SK-N-SH (cell line): ENCODE results near the gene FAM216A. TPM values are rescaled to one million over a fixed set of nuclear protein-coding genes. Genes with fewer than 3 reads are reported as not detected.

Experiments used
- CTCF ChIA-PET: fragments of 300-600, 350-600 bp; formaldehyde crosslinking; extraction: SDS; loops from one replicate; lab custom pipeline; 2021; lab: Yijun Ruan, JAX
- POLR2A ChIA-PET: fragments of 350-600 bp; sonication (Branson Sonifier 250); formaldehyde crosslinking; extraction: SDS; loops from one replicate; lab custom pipeline; 2020; ENCODE audit warnings: antibody characterized with exemption, inconsistent platforms; lab: Yijun Ruan, JAX
- DNase-seq: peaks from one replicate; pipeline ENCODE4 v3.0.0; 2012
- H2AFZ ChIP-seq: fragments of 200-600 bp; sonication (generic); 2 replicates; pipeline ENCODE4 v1.8.1; 2016; ENCODE audit warnings: antibody characterized with exemption, mild to moderate bottlenecking, low read depth
- H3F3A ChIP-seq: fragments of 200-600 bp; sonication (generic); replicated peaks from 2 replicates; pipeline ENCODE3; 2016; ENCODE audit warnings: antibody characterized with exemption, mild to moderate bottlenecking; ENCODE audit not compliant: insufficient read depth
- H3K27ac ChIP-seq, 2 experiments: fragments of 200-500 bp in 1 of 2; fragments of 200-600 bp in 1 of 2; sonication (Bioruptor generic) in 1 of 2; sonication (generic), shearing (Covaris generic) in 1 of 2; 2 replicates each; pipeline versions ENCODE4 v1.5.1 to v1.6.1; 2014 to 2016; ENCODE audit warnings: low read depth in 2 of 2, inconsistent platforms in 1 of 2, low read length in 1 of 2, mild to moderate bottlenecking in 1 of 2, mixed read lengths in 1 of 2
- H3K27me3 ChIP-seq: fragments of 200-600 bp; sonication (generic), shearing (Covaris generic); 2 replicates; pipeline ENCODE4 v1.6.1; 2016; ENCODE audit warnings: mixed run types; ENCODE audit not compliant: insufficient read depth
- H3K36me3 ChIP-seq, 2 experiments: fragments of 200-500 bp in 1 of 2; fragments of 200-600 bp in 1 of 2; sonication (Bioruptor generic) in 1 of 2; sonication (generic) in 1 of 2; replicated peaks in 1 of 2; 2 replicates each; pipeline versions ENCODE3 to v1.5.1; 2014 to 2016; ENCODE audit warnings: low read length in 1 of 2, mild to moderate bottlenecking in 1 of 2; ENCODE audit not compliant: insufficient read depth in 2 of 2, control insufficient read depth in 1 of 2
- H3K4me1 ChIP-seq, 2 experiments: fragments of 200-500 bp in 1 of 2; fragments of 200-600 bp in 1 of 2; sonication (Bioruptor generic) in 1 of 2; sonication (generic), shearing (Covaris generic) in 1 of 2; 2 replicates each; pipeline versions ENCODE4 v1.5.1 to v1.6.1; 2014 to 2016; ENCODE audit warnings: low read depth in 1 of 2, low read length in 1 of 2, mixed run types in 1 of 2; ENCODE audit not compliant: insufficient read depth in 2 of 2, control insufficient read depth in 1 of 2
- H3K4me2 ChIP-seq: fragments of 200-600 bp; sonication (generic), shearing (Covaris generic); 2 replicates; pipeline ENCODE4 v1.6.1; 2017; ENCODE audit warnings: mixed run types
- H3K4me3 ChIP-seq, 2 experiments: fragments of 200-500 bp in 1 of 2; fragments of 200-600 bp in 1 of 2; sonication (Bioruptor generic) in 1 of 2; sonication (generic), shearing (Covaris generic) in 1 of 2; 2 replicates each; pipeline versions ENCODE4 v1.5.1 to v1.8.1; 2014 to 2016; ENCODE audit warnings: low read depth in 2 of 2, inconsistent platforms in 1 of 2, low read length in 1 of 2, mild to moderate bottlenecking in 1 of 2, mixed read lengths in 1 of 2, moderate library complexity in 1 of 2
- H3K79me2 ChIP-seq: fragments of 200-600 bp; sonication (generic); 2 replicates; pipeline ENCODE4 v1.8.1; 2017; ENCODE audit warnings: mild to moderate bottlenecking; ENCODE audit not compliant: insufficient read depth
- H3K9ac ChIP-seq: fragments of 200-600 bp; sonication (generic); 2 replicates; pipeline ENCODE4 v1.6.1; 2017; ENCODE audit warnings: mixed run types
- H3K9me2 ChIP-seq: fragments of 200-600 bp; sonication (generic); 2 replicates; pipeline ENCODE4 v1.6.1; 2017; ENCODE audit warnings: mixed run types
- H3K9me3 ChIP-seq: fragments of 200-600 bp; sonication (generic); 2 replicates; pipeline ENCODE4 v1.6.1; 2017; ENCODE audit warnings: mixed run types, mild to moderate bottlenecking, moderate library complexity
- H4K20me1 ChIP-seq: fragments of 200-600 bp; sonication (generic); 2 replicates; pipeline ENCODE4 v1.6.1; 2017; ENCODE audit warnings: mild to moderate bottlenecking, mixed run types; ENCODE audit not compliant: insufficient read depth
- ELF1 ChIP-seq: IDR thresholded peaks from 2 replicates; pipeline ENCODE4 v1.4.0; 2012
- EZH2phosphoT487 ChIP-seq: fragments of 200-600 bp; sonication (generic); IDR thresholded peaks from 2 replicates; pipeline ENCODE4 v1.6.1; 2017; ENCODE audit warnings: low read depth, mixed run types, mild to moderate bottlenecking, antibody characterized with exemption, moderate library complexity, borderline replicate concordance
- MEF2A ChIP-seq: IDR thresholded peaks from 2 replicates; pipeline ENCODE4 v1.4.0; 2012; ENCODE audit warnings: low read depth, borderline replicate concordance
- NRF1 ChIP-seq: IDR thresholded peaks from 2 replicates; pipeline ENCODE4 v1.6.1; 2012; ENCODE audit warnings: low read depth, mild to moderate bottlenecking, low read length
- WGBS: methylation state at CpG from one replicate; pipeline ENCODE4 v1.1.6; 2017; ENCODE audit warnings: low lambda C conversion rate; 5-methylcytosine and 5-hydroxymethylcytosine counted together
- polyA plus RNA-seq, 3 experiments: library from polyadenylated mRNA; depleted of rRNA; stranded (reverse); fragments of >200 nt; gene quantifications; 2 replicates each; pipeline ENCODE4 v1.2.3, GENCODE V29; 2012
- small RNA-seq, 7 experiments: library from RNA; depleted of rRNA; stranded (forward); fragments of <200 nt; gene quantifications; one replicate each; pipeline ENCODE3, GENCODE V24; 2012
- TF ChIP-seq, protein P1 (sequence below): fragments of 150-350 bp; IDR thresholded peaks from 2 replicates; pipeline ENCODE4 v1.6.1; 2017; ENCODE audit warnings: antibody characterized with exemption, low read length, low read depth, borderline replicate concordance

FAM216A gene
- polyA plus RNA-seq, 1 of the 3 experiments (the other 2 are of a cell fraction) = 29.8 TPM

DNA sequence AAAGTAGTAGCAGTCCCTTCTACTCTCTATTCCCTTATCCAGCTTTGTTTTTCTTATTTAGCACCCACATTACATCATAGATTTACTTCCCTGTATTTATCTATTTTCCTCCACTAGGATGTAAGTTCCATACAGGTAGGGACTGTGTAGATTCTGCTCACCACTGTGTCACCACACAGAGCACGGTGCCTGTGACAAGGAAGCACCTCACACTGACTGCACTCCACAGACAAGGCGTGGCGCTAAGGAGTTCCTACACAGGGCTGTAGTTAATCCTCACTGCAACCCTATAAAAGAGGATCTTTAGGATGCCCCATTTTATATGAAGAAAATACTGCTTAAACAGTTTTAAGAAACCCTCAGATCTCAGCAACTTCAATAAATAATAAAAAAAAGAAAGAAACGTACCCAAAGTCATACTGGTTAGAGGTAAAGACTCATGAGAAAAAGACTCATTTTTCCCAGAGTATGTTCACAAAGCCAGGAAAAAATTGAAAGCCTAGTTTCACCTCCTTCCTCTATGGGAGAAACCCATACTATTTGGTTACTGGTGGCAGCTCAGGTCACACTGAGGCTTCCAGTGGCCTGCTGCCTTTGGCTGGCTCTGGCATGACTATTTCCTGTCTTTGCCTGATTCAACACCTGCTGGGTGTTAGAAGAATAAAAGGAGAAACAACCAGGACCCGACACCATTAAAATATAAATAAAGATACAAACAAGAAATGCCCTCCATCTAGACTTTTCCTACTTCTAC is 70.4 kb downstream of the FAM216A start:
- Histone ChIP-seq H3K36me3 (peaks cover 42 to 43% of the 10 kb centered on the region in 2 experiments), H3K79me2 (peaks cover 37% of the 10 kb centered on the region; the same call in 1 of the 2 replicates), H3K9me3 (no peaks in the 10 kb centered on the region), H3K27me3 (no peaks in the 10 kb centered on the region), H3F3A (peaks cover 3% of the 10 kb centered on the region), H3K4me2 (no peak overlapping the region), H3K9me2 (no peaks in the 10 kb centered on the region), H3K4me1 (peaks cover 0 to 2% of the 10 kb centered on the region in 2 experiments; a peak in 2 of 4 replicates), H4K20me1 (no peaks in the 10 kb centered on the region), H3K27ac (no peak overlapping the region), H3K4me3 (no peak overlapping the region), H2AFZ (no peak overlapping the region), H3K9ac (no peak overlapping the region)
- WGBS = 93% methylated on average over 5 of the region's 5 CpGs
- no peak for TF ChIP-seq EZH2phosphoT487
- no peak for TF ChIP-seq MEF2A
- no peak for TF ChIP-seq NRF1
- TF ChIP-seq, protein P1, sequence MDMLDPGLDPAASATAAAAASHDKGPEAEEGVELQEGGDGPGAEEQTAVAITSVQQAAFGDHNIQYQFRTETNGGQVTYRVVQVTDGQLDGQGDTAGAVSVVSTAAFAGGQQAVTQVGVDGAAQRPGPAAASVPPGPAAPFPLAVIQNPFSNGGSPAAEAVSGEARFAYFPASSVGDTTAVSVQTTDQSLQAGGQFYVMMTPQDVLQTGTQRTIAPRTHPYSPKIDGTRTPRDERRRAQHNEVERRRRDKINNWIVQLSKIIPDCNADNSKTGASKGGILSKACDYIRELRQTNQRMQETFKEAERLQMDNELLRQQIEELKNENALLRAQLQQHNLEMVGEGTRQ = no peak
- no peak for TF ChIP-seq ELF1
- CTCF ChIA-PET = interaction anchor here (0.7 to 2.1 kb wide), 5 partner anchors 61 to 349 kb away, joined by 3 to 9 read pairs (median 4); partner anchors contain the start of genes FAM216A and GPN3
- DNase-seq = no peak
- POLR2A ChIA-PET = no interaction called here

Small RNA genes lying within 50 kb of the gene (small RNA-seq; reads per million reads assigned to genes)
- 0 reads per million in 7 experiments for gene RF00278

Other genes starting within 250 kb of the FAM216A start
- 83.9 and 120 TPM in 2 replicates for gene ATP2A2, start 187.6 kb upstream of the FAM216A start, polyA plus RNA-seq (2012; rRNA removed)
- gene ANAPC7, start 65.1 kb upstream of the FAM216A start, polyA plus RNA-seq (2012; rRNA removed) = 58.9 and 72.0 TPM in 2 replicates
- gene ARPC3, start 18.5 kb upstream of the FAM216A start, polyA plus RNA-seq (2012; rRNA removed) = 50.5 and 74.7 TPM in 2 replicates
- gene GPN3, start 588 bp upstream of the FAM216A start, polyA plus RNA-seq (2012; rRNA removed) = 21.6 and 22.5 TPM in 2 replicates
- gene VPS29, start 33.3 kb downstream of the FAM216A start, polyA plus RNA-seq (2012; rRNA removed) = 110 and 131 TPM in 2 replicates
- gene RAD9B, start 33.5 kb downstream of the FAM216A start, polyA plus RNA-seq (2012; rRNA removed) = 0.15 and 0.20 TPM in 2 replicates
- gene PPTC7, start 114.5 kb downstream of the FAM216A start, polyA plus RNA-seq (2012; rRNA removed) = 9.6 and 14.0 TPM in 2 replicates
- 40.2 and 43.2 TPM in 2 replicates for gene TCTN1, start 145.3 kb downstream of the FAM216A start, polyA plus RNA-seq (2012; rRNA removed)
- gene HVCN1, start 220.3 kb downstream of the FAM216A start, polyA plus RNA-seq (2012; rRNA removed) = 0.03 TPM in 2 replicates